ENCODE data around the gene STK26. TPM values are rescaled to one million over a fixed set of nuclear protein-coding genes. Genes with fewer than 3 reads are reported as not detected.

Gene STK26
- total RNA-seq, 4 donors from 2014 or later = 11.6 to 15.9 (median 13.6) TPM

DNA sequence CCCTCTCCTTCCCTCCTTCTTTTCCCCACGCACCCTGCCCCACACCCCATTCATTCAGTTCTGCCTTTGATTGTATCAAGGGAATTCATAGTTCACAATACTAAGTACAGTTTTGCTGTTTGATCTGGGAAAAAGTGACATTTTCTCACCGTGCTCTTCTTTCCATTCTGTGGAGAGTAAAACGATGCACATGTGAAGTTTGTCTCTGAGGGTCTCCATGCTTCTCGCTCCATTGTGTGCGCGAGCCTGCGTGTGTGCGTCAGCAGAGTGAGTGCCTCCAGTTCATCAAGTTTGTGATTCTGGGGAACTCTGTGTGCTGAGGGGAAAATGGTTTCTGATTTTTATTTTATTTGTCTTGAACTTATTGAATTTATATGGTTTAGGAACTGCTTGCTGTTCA lies 1.9 kb downstream of the STK26 start:
- no peak overlapping the region for H3K27ac ChIP-seq (replicated peaks in 1 of 4)
- no peaks in the 10 kb centered on the region for H3K27me3 ChIP-seq
- intact Hi-C loops (cut with DNase I) = no loop called here
- WGBS = 69% methylated on average over 8 of the region's 8 CpGs
- H3K4me3 ChIP-seq = no peak overlapping the region
- no peak for DNase-seq (ENCODE audit: extremely low spot score)
- TF ChIP-seq, protein P1, sequence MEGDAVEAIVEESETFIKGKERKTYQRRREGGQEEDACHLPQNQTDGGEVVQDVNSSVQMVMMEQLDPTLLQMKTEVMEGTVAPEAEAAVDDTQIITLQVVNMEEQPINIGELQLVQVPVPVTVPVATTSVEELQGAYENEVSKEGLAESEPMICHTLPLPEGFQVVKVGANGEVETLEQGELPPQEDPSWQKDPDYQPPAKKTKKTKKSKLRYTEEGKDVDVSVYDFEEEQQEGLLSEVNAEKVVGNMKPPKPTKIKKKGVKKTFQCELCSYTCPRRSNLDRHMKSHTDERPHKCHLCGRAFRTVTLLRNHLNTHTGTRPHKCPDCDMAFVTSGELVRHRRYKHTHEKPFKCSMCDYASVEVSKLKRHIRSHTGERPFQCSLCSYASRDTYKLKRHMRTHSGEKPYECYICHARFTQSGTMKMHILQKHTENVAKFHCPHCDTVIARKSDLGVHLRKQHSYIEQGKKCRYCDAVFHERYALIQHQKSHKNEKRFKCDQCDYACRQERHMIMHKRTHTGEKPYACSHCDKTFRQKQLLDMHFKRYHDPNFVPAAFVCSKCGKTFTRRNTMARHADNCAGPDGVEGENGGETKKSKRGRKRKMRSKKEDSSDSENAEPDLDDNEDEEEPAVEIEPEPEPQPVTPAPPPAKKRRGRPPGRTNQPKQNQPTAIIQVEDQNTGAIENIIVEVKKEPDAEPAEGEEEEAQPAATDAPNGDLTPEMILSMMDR (IDR thresholded peaks at IDR 0.05) = no peak
- TF ChIP-seq POLR2A (IDR thresholded peaks at IDR 0.05; ENCODE audit: low read depth) (no peak), POLR2AphosphoS5 (IDR thresholded peaks at IDR 0.05) (no peak), EP300 (IDR thresholded peaks at IDR 0.05) (no peak)
- H3K9me3 ChIP-seq = no peaks in the 10 kb centered on the region
- H3K36me3 ChIP-seq = no peaks in the 10 kb centered on the region
- peaks cover 7 to 17% (median 12%) of the 10 kb centered on the region in 4 donors for H3K4me1 ChIP-seq

DNA sequence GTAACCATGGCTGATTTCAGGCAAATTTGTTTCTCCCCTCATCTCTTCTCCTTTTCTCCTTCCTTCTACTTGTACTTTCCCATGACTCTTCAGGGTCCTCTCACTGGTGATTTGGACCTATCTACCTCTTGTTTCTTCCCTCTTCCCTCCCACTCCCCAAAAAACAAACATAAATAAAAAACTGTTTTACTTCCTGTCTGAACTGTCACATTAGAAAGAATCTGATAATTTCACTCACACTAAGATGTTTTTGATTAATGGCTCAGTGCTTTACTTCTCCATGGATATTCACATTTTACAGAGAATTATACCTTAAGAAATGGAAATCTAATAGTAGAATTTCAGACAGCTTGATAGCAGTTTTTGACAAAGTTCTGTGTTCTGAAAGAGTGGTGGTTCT lies 7.2 kb downstream of the STK26 start:
- H3K36me3 ChIP-seq = no peaks in the 10 kb centered on the region
- no peak for DNase-seq (ENCODE audit: extremely low spot score)
- intact Hi-C loops (cut with DNase I) = no loop called here
- no peaks in the 10 kb centered on the region for H3K27me3 ChIP-seq
- TF ChIP-seq POLR2A (IDR thresholded peaks at IDR 0.05; ENCODE audit: low read depth) (no peak), EP300 (IDR thresholded peaks at IDR 0.05) (no peak), POLR2AphosphoS5 (IDR thresholded peaks at IDR 0.05) (no peak)
- TF ChIP-seq, protein P1 (IDR thresholded peaks at IDR 0.05) = no peak
- no peaks in the 10 kb centered on the region for H3K9me3 ChIP-seq
- no peaks in the 10 kb centered on the region for H3K4me1 ChIP-seq
- no peak overlapping the region for H3K4me3 ChIP-seq
- no peak overlapping the region for H3K27ac ChIP-seq (replicated peaks in 1 of 4)

DNA sequence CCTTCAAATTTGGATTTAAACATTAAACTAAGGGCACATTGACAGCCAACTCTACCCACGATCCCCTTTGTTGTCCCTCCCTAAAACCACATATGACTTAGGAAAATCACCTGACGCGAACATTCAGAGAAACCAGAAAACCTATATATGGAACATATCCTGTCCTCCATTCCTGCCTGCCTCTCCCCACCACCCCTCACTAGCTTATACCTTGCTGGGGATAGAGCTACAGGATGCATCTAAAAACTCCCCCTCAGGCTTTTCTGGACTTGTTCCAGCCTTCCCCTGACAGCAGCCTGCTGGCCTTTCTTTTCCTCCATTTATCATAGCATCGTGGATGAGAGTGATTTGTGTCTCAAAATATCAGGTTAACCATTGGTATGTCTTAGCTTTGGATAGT lies 8.8 kb downstream of the STK26 start:
- no peaks in the 10 kb centered on the region for H3K27me3 ChIP-seq
- TF ChIP-seq, protein P1 (IDR thresholded peaks at IDR 0.05) = no peak
- no peak for TF ChIP-seq EP300 (IDR thresholded peaks at IDR 0.05)
- no peak for TF ChIP-seq POLR2AphosphoS5 (IDR thresholded peaks at IDR 0.05)
- TF ChIP-seq POLR2A (IDR thresholded peaks at IDR 0.05; ENCODE audit: low read depth) = no peak
- 59% methylated on average over 4 of the region's 4 CpGs for WGBS

DNA sequence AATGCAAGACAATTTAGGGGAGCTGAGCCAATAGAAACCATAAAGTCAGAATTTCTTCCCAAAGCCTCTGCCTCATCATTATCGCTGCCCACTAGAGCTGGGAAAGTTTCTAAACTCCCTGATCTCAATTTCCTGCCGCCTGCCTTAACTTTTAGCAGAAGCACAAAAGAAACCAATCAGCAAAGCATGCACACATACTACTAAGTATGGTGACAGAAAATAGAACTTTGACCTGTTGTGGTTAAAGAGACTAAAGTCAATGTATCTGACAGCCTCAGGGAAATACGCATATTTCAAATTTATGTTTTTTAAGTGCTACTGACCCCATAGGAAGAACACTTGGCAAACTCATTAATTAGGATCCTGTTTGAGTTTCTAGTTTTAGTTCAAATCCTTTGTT lies 10.1 kb downstream of the STK26 start:
- no peaks in the 10 kb centered on the region for H3K9me3 ChIP-seq
- no peak overlapping the region for H3K4me3 ChIP-seq
- TF ChIP-seq POLR2A (IDR thresholded peaks at IDR 0.05; ENCODE audit: low read depth) (no peak), EP300 (IDR thresholded peaks at IDR 0.05) (no peak)
- H3K36me3 ChIP-seq = no peaks in the 10 kb centered on the region
- intact Hi-C loops (cut with DNase I) = no loop called here
- WGBS = 73% methylated on average over 3 of the region's 3 CpGs
- no peak overlapping the region for H3K27ac ChIP-seq (replicated peaks in 1 of 4)
- no peak for DNase-seq (ENCODE audit: extremely low spot score)
- no peaks in the 10 kb centered on the region for H3K4me1 ChIP-seq
- no peaks in the 10 kb centered on the region for H3K27me3 ChIP-seq

More for the DNA sequence above, 8.8 kb downstream of the STK26 start:
- no peak for DNase-seq (ENCODE audit: extremely low spot score)
- H3K27ac ChIP-seq (replicated peaks in 1 of 4) = no peak overlapping the region
- no peak overlapping the region for H3K4me3 ChIP-seq
- H3K9me3 ChIP-seq = no peaks in the 10 kb centered on the region
- H3K36me3 ChIP-seq = no peaks in the 10 kb centered on the region
- no peaks in the 10 kb centered on the region for H3K4me1 ChIP-seq
- intact Hi-C loops (cut with DNase I) = no loop called here

DNA sequence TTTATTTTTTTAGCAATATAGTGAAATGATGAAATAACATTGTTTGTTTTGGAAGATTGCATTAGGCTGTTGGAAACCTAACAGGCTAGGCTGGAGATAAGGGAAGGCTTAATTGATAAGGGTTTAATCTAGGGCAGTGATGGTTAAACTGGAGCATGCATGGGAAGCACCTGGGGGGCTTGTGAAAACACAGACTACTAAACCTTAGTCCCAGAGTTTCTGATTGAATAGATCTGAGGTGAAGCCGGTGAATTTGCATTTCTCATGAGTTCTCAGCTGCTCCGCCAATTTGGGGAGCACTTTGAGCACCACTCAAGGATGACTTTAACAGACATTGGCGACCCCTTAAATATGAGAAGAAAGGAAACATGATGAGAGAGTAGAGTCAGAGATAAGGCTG lies 11.5 kb downstream of the STK26 start:
- Histone ChIP-seq H3K4me1 (no peaks in the 10 kb centered on the region), H3K9me3 (no peaks in the 10 kb centered on the region), H3K27me3 (no peaks in the 10 kb centered on the region), H3K27ac (replicated peaks in 1 of 4) (no peak overlapping the region), H3K4me3 (no peak overlapping the region), H3K36me3 (no peaks in the 10 kb centered on the region)
- intact Hi-C loops (cut with DNase I) = no loop called here
- TF ChIP-seq POLR2A (IDR thresholded peaks at IDR 0.05; ENCODE audit: low read depth) = no peak
- TF ChIP-seq EP300 (IDR thresholded peaks at IDR 0.05) = no peak
- TF ChIP-seq, protein P1 (IDR thresholded peaks at IDR 0.05) = no peak
- TF ChIP-seq POLR2AphosphoS5 (IDR thresholded peaks at IDR 0.05) = no peak
- WGBS = 82% methylated on average over 3 of the region's 3 CpGs
- DNase-seq (ENCODE audit: extremely low spot score) = no peak

All from esophagus muscularis mucosa (tissue), 4 donors.